ENCODE measurements around the gene MRPS16. TPM values are rescaled to one million over a fixed set of nuclear protein-coding genes. Genes with fewer than 3 reads are reported as not detected.

The MRPS16 gene
- total RNA-seq, 5 donors from 2014 or later (not counting 1 experiment from before 2014, with no cell fraction given): 33.3 to 56.5 (median 55.2) TPM

DNA sequence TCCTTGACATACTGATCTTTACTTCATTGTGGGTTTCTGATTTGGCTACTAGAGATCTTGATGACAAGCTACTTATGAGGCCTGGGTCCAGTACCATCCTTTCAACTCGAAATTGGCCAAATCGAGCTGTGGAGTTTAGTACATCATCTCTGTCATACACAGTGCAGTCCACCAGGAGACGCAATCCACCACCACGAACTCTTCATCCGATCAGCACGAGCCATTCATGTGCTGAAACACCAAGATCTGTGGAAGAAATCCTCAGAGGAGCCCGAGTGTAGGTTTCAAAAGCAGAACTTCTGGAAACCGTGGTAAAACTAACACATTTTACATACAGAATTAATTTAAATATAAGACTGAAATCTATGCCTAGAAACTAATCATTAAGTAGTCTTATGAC is 19.6 kb downstream of the MRPS16 start:
- 90% methylated on average over 5 of the region's 8 CpGs for WGBS (ENCODE audit: insufficient coverage)
- Mint-ChIP-seq H3K27ac (no peak overlapping the region), H3K4me3 (no peak overlapping the region), H3K27me3 (no peaks in the 10 kb centered on the region), H3K9me3 (no peaks in the 10 kb centered on the region), H3K36me3 (peaks cover 17% of the 10 kb centered on the region), H3K4me1 (no peaks in the 10 kb centered on the region)
- ATAC-seq (replicated peaks in 1 of 4): no peak
- CTCF ChIA-PET: no interaction called here
- POLR2A ChIA-PET: no interaction called here
- peak in 1 of 35 experiments; percentile 16 for DNase-seq
- H3K4me1 ChIP-seq (ENCODE audit: control insufficient read depth in 1 of 2, extremely low read depth in 1 of 2, insufficient read depth in 2 of 2, low read length in 2 of 2): no peaks in the 10 kb centered on the region
- no peaks in the 10 kb centered on the region for H3K27me3 ChIP-seq (replicated peaks in 1 of 2; ENCODE audit: control insufficient read depth in 2 of 2, extremely low read depth in 1 of 2, insufficient read depth in 2 of 2, low read length in 1 of 2)
- no peak overlapping the region for H3K4me3 ChIP-seq (ENCODE audit: control insufficient read depth in 1 of 2, extremely low read depth in 1 of 2, low read length in 1 of 2)
- H3K27ac ChIP-seq (ENCODE audit: low read length): no peak overlapping the region
- H3K9me3 ChIP-seq: no peaks in the 10 kb centered on the region
- H3K36me3 ChIP-seq (ENCODE audit: control insufficient read depth in 2 of 2, extremely low read depth in 1 of 2, insufficient read depth in 1 of 2, low read length in 1 of 2): peaks cover 0 to 34% of the 10 kb centered on the region in 2 donors

DNA sequence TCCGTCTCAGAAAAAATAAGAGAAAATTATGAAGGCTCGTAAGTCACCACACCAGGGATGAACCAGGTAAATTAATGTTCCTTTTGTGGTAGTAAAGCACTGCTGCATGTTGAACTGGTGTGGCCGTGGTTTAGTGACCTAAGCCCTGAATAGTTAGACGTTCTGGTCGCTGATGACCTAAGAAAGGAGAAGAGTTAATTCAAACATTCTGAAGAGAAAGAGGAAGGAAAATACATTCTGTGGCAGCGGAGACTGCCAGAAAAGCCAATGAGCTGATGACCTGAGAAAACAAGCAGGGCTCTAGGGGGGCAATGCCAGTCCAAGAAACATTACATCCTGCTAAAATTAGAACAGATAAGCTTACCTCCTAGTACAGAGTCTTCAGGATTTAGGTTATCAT is 22.9 kb downstream of the MRPS16 start:
- ATAC-seq (replicated peaks in 1 of 4): no peak
- Histone ChIP-seq H3K4me3 (ENCODE audit: control insufficient read depth in 1 of 2, extremely low read depth in 1 of 2, low read length in 1 of 2) (no peak overlapping the region), H3K4me1 (ENCODE audit: control insufficient read depth in 1 of 2, extremely low read depth in 1 of 2, insufficient read depth in 2 of 2, low read length in 2 of 2) (no peaks in the 10 kb centered on the region), H3K27me3 (replicated peaks in 1 of 2; ENCODE audit: control insufficient read depth in 2 of 2, extremely low read depth in 1 of 2, insufficient read depth in 2 of 2, low read length in 1 of 2) (no peaks in the 10 kb centered on the region), H3K36me3 (ENCODE audit: control insufficient read depth in 2 of 2, extremely low read depth in 1 of 2, insufficient read depth in 1 of 2, low read length in 1 of 2) (peaks cover 0 to 22% of the 10 kb centered on the region in 2 donors), H3K9me3 (no peaks in the 10 kb centered on the region), H3K27ac (ENCODE audit: low read length) (no peak overlapping the region)
- no peaks in the 10 kb centered on the region for H3K4me1 Mint-ChIP-seq
- H3K36me3 Mint-ChIP-seq: peaks cover 12% of the 10 kb centered on the region
- H3K27ac Mint-ChIP-seq: no peak overlapping the region
- POLR2A ChIA-PET: no interaction called here
- WGBS (ENCODE audit: insufficient coverage): 77% methylated on average over 4 of the region's 6 CpGs
- H3K9me3 Mint-ChIP-seq: no peaks in the 10 kb centered on the region
- CTCF ChIA-PET: interaction anchor here in 1 of 2 donors (0.7 kb wide), 1 partner anchor 203 kb away, joined by 3 read pairs; no protein-coding TSS in a partner anchor
- H3K27me3 Mint-ChIP-seq: no peaks in the 10 kb centered on the region
- no peak for DNase-seq
- no peak overlapping the region for H3K4me3 Mint-ChIP-seq

DNA sequence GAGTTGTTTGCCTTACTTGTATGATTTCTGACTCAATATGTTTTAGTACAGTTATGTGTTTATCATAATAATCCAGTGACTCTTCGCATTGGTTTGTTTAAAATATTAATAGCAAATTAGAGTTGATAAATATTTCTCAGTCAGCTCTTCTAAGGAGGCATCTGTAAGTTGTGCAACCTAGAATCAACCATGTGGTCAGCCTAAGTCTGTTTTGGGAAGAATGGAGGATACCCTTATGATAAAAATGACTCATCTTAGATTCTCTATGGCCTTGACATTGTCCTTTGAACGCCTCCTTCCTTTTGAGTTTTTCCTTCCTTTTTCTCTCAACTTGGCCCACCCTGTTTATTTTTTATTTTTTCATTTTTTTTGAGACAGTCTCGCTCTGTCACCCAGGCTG is 24.2 kb downstream of the MRPS16 start:
- POLR2A ChIA-PET: no interaction called here
- H3K4me3 Mint-ChIP-seq: no peak overlapping the region
- H3K36me3 Mint-ChIP-seq: peaks cover 12% of the 10 kb centered on the region
- no peak overlapping the region for H3K4me3 ChIP-seq (ENCODE audit: control insufficient read depth in 1 of 2, extremely low read depth in 1 of 2, low read length in 1 of 2)
- H3K4me1 ChIP-seq (ENCODE audit: control insufficient read depth in 1 of 2, extremely low read depth in 1 of 2, insufficient read depth in 2 of 2, low read length in 2 of 2): no peaks in the 10 kb centered on the region
- no peak for DNase-seq
- no peaks in the 10 kb centered on the region for H3K9me3 ChIP-seq
- ATAC-seq (replicated peaks in 1 of 4): no peak
- no peaks in the 10 kb centered on the region for H3K27me3 Mint-ChIP-seq
- CTCF ChIA-PET: no interaction called here
- no peak overlapping the region for H3K27ac Mint-ChIP-seq
- no peaks in the 10 kb centered on the region for H3K4me1 Mint-ChIP-seq
- WGBS (ENCODE audit: insufficient coverage): 90% methylated on average over 2 of the region's 3 CpGs
- peaks cover 0 to 17% of the 10 kb centered on the region in 2 donors for H3K36me3 ChIP-seq (ENCODE audit: control insufficient read depth in 2 of 2, extremely low read depth in 1 of 2, insufficient read depth in 1 of 2, low read length in 1 of 2)
- no peaks in the 10 kb centered on the region for H3K9me3 Mint-ChIP-seq
- no peak overlapping the region for H3K27ac ChIP-seq (ENCODE audit: low read length)
- no peaks in the 10 kb centered on the region for H3K27me3 ChIP-seq (replicated peaks in 1 of 2; ENCODE audit: control insufficient read depth in 2 of 2, extremely low read depth in 1 of 2, insufficient read depth in 2 of 2, low read length in 1 of 2)

DNA sequence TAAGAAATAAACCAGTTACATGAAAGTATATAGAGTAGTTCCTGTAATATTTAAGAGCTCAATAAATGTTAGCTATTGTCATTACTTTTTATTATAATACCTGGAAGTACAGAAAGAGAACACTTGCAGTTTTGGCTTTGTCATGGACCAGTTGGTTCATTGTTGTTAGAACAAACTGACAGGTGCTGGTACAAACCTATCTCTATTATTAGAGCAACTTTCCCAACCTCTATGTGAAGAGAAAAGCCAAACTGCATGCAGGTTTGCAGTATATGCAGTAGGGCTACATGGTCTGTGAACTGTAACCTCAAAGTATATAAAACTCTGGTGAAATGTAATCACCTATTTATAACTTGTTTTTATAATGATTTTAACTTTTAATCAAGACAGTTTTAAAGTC is 25.8 kb downstream of the MRPS16 start:
- ATAC-seq (replicated peaks in 1 of 4) (no peak), DNase-seq (no peak)
- no peaks in the 10 kb centered on the region for H3K9me3 Mint-ChIP-seq
- Histone ChIP-seq H3K36me3 (ENCODE audit: control insufficient read depth in 2 of 2, extremely low read depth in 1 of 2, insufficient read depth in 1 of 2, low read length in 1 of 2) (peaks cover 0 to 8% of the 10 kb centered on the region in 2 donors), H3K4me3 (ENCODE audit: control insufficient read depth in 1 of 2, extremely low read depth in 1 of 2, low read length in 1 of 2) (no peak overlapping the region), H3K27me3 (replicated peaks in 1 of 2; ENCODE audit: control insufficient read depth in 2 of 2, extremely low read depth in 1 of 2, insufficient read depth in 2 of 2, low read length in 1 of 2) (no peaks in the 10 kb centered on the region), H3K4me1 (ENCODE audit: control insufficient read depth in 1 of 2, extremely low read depth in 1 of 2, insufficient read depth in 2 of 2, low read length in 2 of 2) (no peaks in the 10 kb centered on the region), H3K9me3 (no peaks in the 10 kb centered on the region), H3K27ac (ENCODE audit: low read length) (no peak overlapping the region)
- ChIA-PET POLR2A (no interaction called here), CTCF (no interaction called here)
- H3K4me1 Mint-ChIP-seq: no peaks in the 10 kb centered on the region
- H3K4me3 Mint-ChIP-seq: no peak overlapping the region
- H3K36me3 Mint-ChIP-seq: peaks cover 8% of the 10 kb centered on the region
- no peaks in the 10 kb centered on the region for H3K27me3 Mint-ChIP-seq
- H3K27ac Mint-ChIP-seq: no peak overlapping the region

DNA sequence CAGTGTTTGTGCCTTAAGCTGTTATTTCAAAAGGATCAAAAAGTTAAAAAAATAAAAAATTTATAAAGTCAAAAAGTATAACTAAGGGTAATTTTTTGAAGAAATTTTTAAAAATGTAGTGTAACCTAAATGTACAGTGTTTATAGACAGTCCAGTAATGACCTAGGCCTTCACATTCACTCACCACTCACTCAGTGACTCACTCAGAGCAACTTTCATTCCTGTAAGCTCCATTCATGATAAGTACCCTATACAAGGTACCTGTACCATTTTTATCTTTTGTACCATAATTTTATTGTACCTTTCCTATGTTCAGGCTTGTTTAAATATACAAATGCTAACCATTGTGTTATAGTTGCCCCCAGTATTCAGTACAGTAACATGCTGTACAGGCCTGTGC is 26.9 kb downstream of the MRPS16 start:
- POLR2A ChIA-PET: no interaction called here

DNA sequence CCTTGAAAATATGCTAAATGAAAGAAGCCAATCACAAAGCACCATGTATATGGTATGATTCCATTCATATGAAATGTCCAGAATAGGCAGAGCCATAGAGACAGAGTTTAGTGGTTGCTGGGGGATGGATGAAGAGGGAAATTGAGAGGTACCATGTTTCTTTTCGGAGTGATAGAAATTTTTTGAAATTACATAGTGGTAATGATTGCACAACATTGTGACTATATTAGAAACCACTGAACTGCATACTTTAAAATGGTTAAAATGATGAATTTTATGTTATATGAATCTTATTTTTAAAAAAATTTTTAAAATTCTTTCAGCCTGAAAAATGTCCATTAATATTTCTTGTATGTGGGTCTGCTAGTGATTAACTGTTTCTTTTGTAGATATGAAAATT is 31.5 kb downstream of the MRPS16 start:
- Histone ChIP-seq H3K4me3 (ENCODE audit: control insufficient read depth in 1 of 2, extremely low read depth in 1 of 2, low read length in 1 of 2) (no peak overlapping the region), H3K9me3 (no peaks in the 10 kb centered on the region), H3K36me3 (ENCODE audit: control insufficient read depth in 2 of 2, extremely low read depth in 1 of 2, insufficient read depth in 1 of 2, low read length in 1 of 2) (peaks cover 0 to 15% of the 10 kb centered on the region in 2 donors), H3K27me3 (replicated peaks in 1 of 2; ENCODE audit: control insufficient read depth in 2 of 2, extremely low read depth in 1 of 2, insufficient read depth in 2 of 2, low read length in 1 of 2) (no peaks in the 10 kb centered on the region), H3K4me1 (ENCODE audit: control insufficient read depth in 1 of 2, extremely low read depth in 1 of 2, insufficient read depth in 2 of 2, low read length in 2 of 2) (no peaks in the 10 kb centered on the region), H3K27ac (ENCODE audit: low read length) (no peak overlapping the region)
- Mint-ChIP-seq H3K4me1 (no peaks in the 10 kb centered on the region), H3K27me3 (no peaks in the 10 kb centered on the region), H3K36me3 (peaks cover 39% of the 10 kb centered on the region), H3K9me3 (peaks cover 0 to 2% (median 0%) of the 10 kb centered on the region in 3 donors), H3K27ac (no peak overlapping the region), H3K4me3 (no peak overlapping the region)
- POLR2A ChIA-PET: no interaction called here
- WGBS (ENCODE audit: insufficient coverage): no CpG with 5 or more reads among the region's 1 CpG
- CTCF ChIA-PET: no interaction called here
- DNase-seq (no peak), ATAC-seq (replicated peaks in 1 of 4) (no peak)

More for the DNA sequence above, 26.9 kb downstream of the MRPS16 start:
- CTCF ChIA-PET: no interaction called here
- H3K4me1 Mint-ChIP-seq: no peaks in the 10 kb centered on the region
- Histone ChIP-seq H3K27ac (ENCODE audit: low read length) (no peak overlapping the region), H3K4me3 (ENCODE audit: control insufficient read depth in 1 of 2, extremely low read depth in 1 of 2, low read length in 1 of 2) (no peak overlapping the region), H3K36me3 (ENCODE audit: control insufficient read depth in 2 of 2, extremely low read depth in 1 of 2, insufficient read depth in 1 of 2, low read length in 1 of 2) (peaks cover 0 to 7% of the 10 kb centered on the region in 2 donors), H3K9me3 (no peaks in the 10 kb centered on the region), H3K4me1 (ENCODE audit: control insufficient read depth in 1 of 2, extremely low read depth in 1 of 2, insufficient read depth in 2 of 2, low read length in 2 of 2) (no peaks in the 10 kb centered on the region), H3K27me3 (replicated peaks in 1 of 2; ENCODE audit: control insufficient read depth in 2 of 2, extremely low read depth in 1 of 2, insufficient read depth in 2 of 2, low read length in 1 of 2) (no peaks in the 10 kb centered on the region)
- H3K27ac Mint-ChIP-seq: no peak overlapping the region
- no peak overlapping the region for H3K4me3 Mint-ChIP-seq
- ATAC-seq (replicated peaks in 1 of 4) (no peak), DNase-seq (no peak)
- peaks cover 7% of the 10 kb centered on the region for H3K36me3 Mint-ChIP-seq
- no peaks in the 10 kb centered on the region for H3K9me3 Mint-ChIP-seq
- no peaks in the 10 kb centered on the region for H3K27me3 Mint-ChIP-seq

DNA sequence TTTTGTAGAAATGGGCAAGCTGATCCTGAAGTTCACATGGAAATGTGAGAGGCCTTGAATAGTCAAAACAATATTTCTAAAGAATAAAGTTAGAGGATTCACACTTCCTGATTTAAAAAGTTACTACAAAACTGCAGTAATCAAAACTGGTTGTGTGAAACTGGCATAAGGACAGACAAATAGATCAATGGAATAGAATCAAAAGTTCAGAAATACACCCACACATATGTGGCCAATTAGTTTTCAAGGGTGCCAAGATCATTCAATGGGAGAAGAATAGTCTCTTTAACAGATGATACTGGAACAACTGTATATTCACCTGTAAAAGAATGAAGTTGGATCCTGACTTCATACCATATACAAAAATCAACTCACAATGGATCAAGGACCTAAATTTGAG is 33.1 kb downstream of the MRPS16 start:
- DNase-seq (no peak), ATAC-seq (replicated peaks in 1 of 4) (no peak)
- H3K4me3 Mint-ChIP-seq: no peak overlapping the region
- ChIA-PET POLR2A (no interaction called here), CTCF (interaction anchor here in 1 of 2 donors (0.5 kb wide), 1 partner anchor 9 kb away, joined by 3 read pairs; no protein-coding TSS in a partner anchor)
- no peak overlapping the region for H3K27ac Mint-ChIP-seq
- Histone ChIP-seq H3K4me3 (ENCODE audit: control insufficient read depth in 1 of 2, extremely low read depth in 1 of 2, low read length in 1 of 2) (no peak overlapping the region), H3K27me3 (replicated peaks in 1 of 2; ENCODE audit: control insufficient read depth in 2 of 2, extremely low read depth in 1 of 2, insufficient read depth in 2 of 2, low read length in 1 of 2) (no peaks in the 10 kb centered on the region), H3K4me1 (ENCODE audit: control insufficient read depth in 1 of 2, extremely low read depth in 1 of 2, insufficient read depth in 2 of 2, low read length in 2 of 2) (no peaks in the 10 kb centered on the region), H3K9me3 (no peaks in the 10 kb centered on the region), H3K36me3 (ENCODE audit: control insufficient read depth in 2 of 2, extremely low read depth in 1 of 2, insufficient read depth in 1 of 2, low read length in 1 of 2) (peaks cover 0 to 19% of the 10 kb centered on the region in 2 donors), H3K27ac (ENCODE audit: low read length) (no peak overlapping the region)
- H3K27me3 Mint-ChIP-seq: no peaks in the 10 kb centered on the region
- peaks cover 51% of the 10 kb centered on the region for H3K36me3 Mint-ChIP-seq
- H3K4me1 Mint-ChIP-seq: no peaks in the 10 kb centered on the region
- peaks cover 0 to 4% (median 0%) of the 10 kb centered on the region in 3 donors for H3K9me3 Mint-ChIP-seq

Data from T-cell (primary cell).